ENCODE measurements around the gene FLOT1. TPM values are rescaled to one million over a fixed set of nuclear protein-coding genes. Genes with fewer than 3 reads are reported as not detected.

FLOT1 gene
- total and polyA plus RNA-seq, 2 of the 13 experiments (the other 11 are each of a cell fraction or from before 2014, with no cell fraction given): 82.3 to 130 TPM

DNA sequence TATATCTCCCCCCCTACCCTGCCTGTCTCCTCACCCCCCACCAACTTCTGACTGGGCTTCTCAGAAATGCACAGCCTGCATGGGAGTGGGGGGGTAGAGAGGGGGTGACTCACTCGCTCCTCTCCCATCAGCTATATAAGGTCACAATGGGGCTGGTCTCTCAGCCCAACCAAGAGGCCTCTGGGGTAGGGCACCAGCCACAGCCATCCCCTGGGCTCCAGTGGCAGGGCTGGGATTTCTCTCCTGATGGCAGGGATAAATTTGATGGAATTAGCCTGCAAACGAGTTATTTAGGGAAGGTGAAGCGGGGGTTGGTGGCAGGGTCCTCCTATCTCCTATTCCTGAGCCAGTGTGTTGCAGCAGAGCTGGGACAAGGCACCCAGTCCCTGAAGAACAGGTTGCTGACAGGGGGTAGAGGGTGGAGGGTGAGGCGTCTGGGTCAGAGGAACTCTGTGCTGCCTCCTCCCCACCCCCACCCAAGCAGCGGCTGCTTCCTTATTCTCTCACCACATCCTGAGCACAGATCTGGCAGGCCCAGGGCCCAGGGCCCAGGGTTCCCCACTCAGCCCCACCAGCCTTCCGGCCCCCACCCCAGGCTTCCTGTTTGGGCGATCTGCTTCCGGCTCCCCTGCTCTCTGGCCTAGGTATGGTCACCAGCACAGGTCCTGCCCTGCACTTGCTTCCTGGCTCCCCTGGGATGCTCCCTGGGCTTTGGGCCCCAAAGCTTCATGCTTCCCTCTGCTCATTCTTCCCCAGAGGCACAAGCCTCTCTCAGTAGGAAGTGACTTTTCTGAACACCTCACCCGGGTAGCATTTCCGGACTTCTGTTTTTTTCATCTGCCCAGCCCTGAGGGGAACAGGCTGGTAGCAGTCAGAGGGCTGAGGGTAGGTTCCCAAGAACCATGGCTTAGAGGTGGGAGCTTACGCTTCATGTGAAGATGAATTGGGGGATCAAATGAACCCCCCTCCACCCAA, 60.1 kb downstream of the FLOT1 start (continued):
- TF ChIP-seq, protein P1, sequence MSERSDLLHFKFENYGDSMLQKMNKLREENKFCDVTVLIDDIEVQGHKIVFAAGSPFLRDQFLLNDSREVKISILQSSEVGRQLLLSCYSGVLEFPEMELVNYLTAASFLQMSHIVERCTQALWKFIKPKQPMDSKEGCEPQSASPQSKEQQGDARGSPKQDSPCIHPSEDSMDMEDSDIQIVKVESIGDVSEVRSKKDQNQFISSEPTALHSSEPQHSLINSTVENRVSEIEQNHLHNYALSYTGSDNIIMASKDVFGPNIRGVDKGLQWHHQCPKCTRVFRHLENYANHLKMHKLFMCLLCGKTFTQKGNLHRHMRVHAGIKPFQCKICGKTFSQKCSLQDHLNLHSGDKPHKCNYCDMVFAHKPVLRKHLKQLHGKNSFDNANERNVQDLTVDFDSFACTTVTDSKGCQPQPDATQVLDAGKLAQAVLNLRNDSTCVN (CRISPR knock-in tag; IDR thresholded peaks at IDR 0.05; ENCODE audit: borderline replicate concordance): no peak
- TF ChIP-seq ZBTB14 (CRISPR knock-in tag; IDR thresholded peaks at IDR 0.05): no peak
- no peak for TF ChIP-seq ONECUT2 (CRISPR knock-in tag; IDR thresholded peaks at IDR 0.05)
- TF ChIP-seq FOSL2 (CRISPR knock-in tag; IDR thresholded peaks at IDR 0.05): peak; percentile 79
- TF ChIP-seq, protein P2, sequence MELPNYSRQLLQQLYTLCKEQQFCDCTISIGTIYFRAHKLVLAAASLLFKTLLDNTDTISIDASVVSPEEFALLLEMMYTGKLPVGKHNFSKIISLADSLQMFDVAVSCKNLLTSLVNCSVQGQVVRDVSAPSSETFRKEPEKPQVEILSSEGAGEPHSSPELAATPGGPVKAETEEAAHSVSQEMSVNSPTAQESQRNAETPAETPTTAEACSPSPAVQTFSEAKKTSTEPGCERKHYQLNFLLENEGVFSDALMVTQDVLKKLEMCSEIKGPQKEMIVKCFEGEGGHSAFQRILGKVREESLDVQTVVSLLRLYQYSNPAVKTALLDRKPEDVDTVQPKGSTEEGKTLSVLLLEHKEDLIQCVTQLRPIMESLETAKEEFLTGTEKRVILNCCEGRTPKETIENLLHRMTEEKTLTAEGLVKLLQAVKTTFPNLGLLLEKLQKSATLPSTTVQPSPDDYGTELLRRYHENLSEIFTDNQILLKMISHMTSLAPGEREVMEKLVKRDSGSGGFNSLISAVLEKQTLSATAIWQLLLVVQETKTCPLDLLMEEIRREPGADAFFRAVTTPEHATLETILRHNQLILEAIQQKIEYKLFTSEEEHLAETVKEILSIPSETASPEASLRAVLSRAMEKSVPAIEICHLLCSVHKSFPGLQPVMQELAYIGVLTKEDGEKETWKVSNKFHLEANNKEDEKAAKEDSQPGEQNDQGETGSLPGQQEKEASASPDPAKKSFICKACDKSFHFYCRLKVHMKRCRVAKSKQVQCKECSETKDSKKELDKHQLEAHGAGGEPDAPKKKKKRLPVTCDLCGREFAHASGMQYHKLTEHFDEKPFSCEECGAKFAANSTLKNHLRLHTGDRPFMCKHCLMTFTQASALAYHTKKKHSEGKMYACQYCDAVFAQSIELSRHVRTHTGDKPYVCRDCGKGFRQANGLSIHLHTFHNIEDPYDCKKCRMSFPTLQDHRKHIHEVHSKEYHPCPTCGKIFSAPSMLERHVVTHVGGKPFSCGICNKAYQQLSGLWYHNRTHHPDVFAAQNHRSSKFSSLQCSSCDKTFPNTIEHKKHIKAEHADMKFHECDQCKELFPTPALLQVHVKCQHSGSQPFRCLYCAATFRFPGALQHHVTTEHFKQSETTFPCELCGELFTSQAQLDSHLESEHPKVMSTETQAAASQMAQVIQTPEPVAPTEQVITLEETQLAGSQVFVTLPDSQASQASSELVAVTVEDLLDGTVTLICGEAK (IDR thresholded peaks at IDR 0.05): no peak
- TF ChIP-seq, protein P2 (CRISPR knock-in tag; IDR thresholded peaks at IDR 0.05): no peak
- TF ChIP-seq HCFC1 (IDR thresholded peaks at IDR 0.05; ENCODE audit: low read depth, low read length): no peak
- no peak for TF ChIP-seq NRL (CRISPR knock-in tag; IDR thresholded peaks at IDR 0.05; ENCODE audit: borderline replicate concordance)
- no peak for TF ChIP-seq HOXA5 (CRISPR knock-in tag; IDR thresholded peaks at IDR 0.05)
- TF ChIP-seq MZF1 (CRISPR knock-in tag; IDR thresholded peaks at IDR 0.05; ENCODE audit: borderline replicate concordance): no peak
- TF ChIP-seq ZFP37 (CRISPR knock-in tag; IDR thresholded peaks at IDR 0.05; ENCODE audit: borderline replicate concordance): no peak
- TF ChIP-seq ZNF737 (CRISPR knock-in tag; IDR thresholded peaks at IDR 0.05; ENCODE audit: borderline replicate concordance): no peak
- TF ChIP-seq HINFP (CRISPR knock-in tag; IDR thresholded peaks at IDR 0.05; ENCODE audit: low read depth): no peak
- TF ChIP-seq ZNF772 (CRISPR knock-in tag; IDR thresholded peaks at IDR 0.05): 0 out of 2 replicates have a peak, but pooled peaks have one; percentile 30
- TF ChIP-seq GATAD1 (CRISPR knock-in tag; IDR thresholded peaks at IDR 0.05): no peak
- no peak for TF ChIP-seq SYNCRIP (IDR thresholded peaks at IDR 0.05; ENCODE audit: insufficient read depth, low read depth, low read length)
